SJCRH30 (cell line): Measurements from ENCODE around the gene RGSL1. TPM values are rescaled to one million over a fixed set of nuclear protein-coding genes. Genes with fewer than 3 reads are reported as not detected.
"Not testable (repeated sequence)": the region's sequence is repeated elsewhere in the genome, so short reads cannot be mapped to it uniquely, and the experiment has no call there.

Experiments
- DNase-seq, 2 experiments: peaks; one replicate each; pipeline ENCODE4 v3.0.0-alpha.2; 2015 to 2020
- H3K27ac ChIP-seq: fragments of 250-450 bp; sonication (Bioruptor Pico); 2 replicates; pipeline ENCODE4 v1.5.1; 2020; ENCODE audit warnings: mild to moderate bottlenecking, moderate library complexity
- H3K27me3 ChIP-seq: fragments of 250-450 bp; sonication (Bioruptor Pico); 2 replicates; pipeline ENCODE4 v1.5.1; 2020; ENCODE audit warnings: mild to moderate bottlenecking, moderate library complexity
- H3K36me3 ChIP-seq: fragments of 250-450 bp; sonication (Bioruptor Pico); 2 replicates; pipeline ENCODE4 v1.5.1; 2020; ENCODE audit warnings: mild to moderate bottlenecking, moderate library complexity
- H3K4me1 ChIP-seq: fragments of 250-450 bp; sonication (Bioruptor Pico); 2 replicates; pipeline ENCODE4 v1.5.1; 2020; ENCODE audit warnings: mild to moderate bottlenecking, moderate library complexity
- H3K4me3 ChIP-seq: fragments of 250-450 bp; sonication (Bioruptor Pico); 2 replicates; pipeline ENCODE4 v1.5.1; 2020; ENCODE audit warnings: mild to moderate bottlenecking, moderate library complexity
- H3K9me3 ChIP-seq: fragments of 250-450 bp; sonication (Bioruptor Pico); replicated peaks from 2 replicates; pipeline ENCODE4 v1.5.1; 2020; ENCODE audit warnings: mild to moderate bottlenecking, moderate library complexity
- total RNA-seq: library from RNA; depleted of rRNA; stranded (reverse); fragments of >200 nt; shearing (Covaris generic); gene quantifications from 2 replicates; pipeline ENCODE4 v1.2.3, GENCODE V29; 2014

Gene RGSL1
- total RNA-seq, 1 experiment from 2014 or later = not detected

DNA sequence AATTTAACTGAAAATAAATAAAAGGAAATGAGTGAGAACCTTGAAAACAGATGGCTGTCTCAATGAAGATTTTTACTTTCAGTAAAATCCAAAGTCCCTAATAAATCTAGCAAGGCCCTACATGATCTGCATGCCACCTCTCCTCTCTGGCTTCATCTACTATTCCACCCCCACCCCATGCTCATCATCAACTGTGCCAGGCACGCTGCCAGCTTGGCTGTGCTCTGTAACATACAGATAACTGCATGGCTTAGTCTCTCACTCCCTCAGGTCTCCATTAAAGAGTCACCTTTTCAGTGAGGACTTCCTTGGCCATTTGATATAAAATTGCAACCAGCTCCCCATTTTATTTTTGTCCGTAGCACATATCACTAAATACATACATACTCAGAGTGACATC, 26.7 kb downstream of the RGSL1 start:
- H3K27me3 ChIP-seq = no peaks in the 10 kb centered on the region

GRCh38 chr1:182478238-182478637, 28.3 kb downstream of the RGSL1 start:
- no peak overlapping the region for H3K4me3 ChIP-seq
- H3K4me1 ChIP-seq = no peaks in the 10 kb centered on the region
- no peaks in the 10 kb centered on the region for H3K36me3 ChIP-seq
- no peak overlapping the region for H3K27ac ChIP-seq
- no peaks in the 10 kb centered on the region for H3K9me3 ChIP-seq
- H3K27me3 ChIP-seq = no peaks in the 10 kb centered on the region
- DNase-seq = no peak

More for the DNA sequence above, 26.7 kb downstream of the RGSL1 start:
- no peak overlapping the region for H3K4me3 ChIP-seq
- no peak overlapping the region for H3K27ac ChIP-seq
- no peaks in the 10 kb centered on the region for H3K9me3 ChIP-seq
- H3K36me3 ChIP-seq = no peaks in the 10 kb centered on the region
- no peak for DNase-seq
- H3K4me1 ChIP-seq = no peaks in the 10 kb centered on the region

DNA sequence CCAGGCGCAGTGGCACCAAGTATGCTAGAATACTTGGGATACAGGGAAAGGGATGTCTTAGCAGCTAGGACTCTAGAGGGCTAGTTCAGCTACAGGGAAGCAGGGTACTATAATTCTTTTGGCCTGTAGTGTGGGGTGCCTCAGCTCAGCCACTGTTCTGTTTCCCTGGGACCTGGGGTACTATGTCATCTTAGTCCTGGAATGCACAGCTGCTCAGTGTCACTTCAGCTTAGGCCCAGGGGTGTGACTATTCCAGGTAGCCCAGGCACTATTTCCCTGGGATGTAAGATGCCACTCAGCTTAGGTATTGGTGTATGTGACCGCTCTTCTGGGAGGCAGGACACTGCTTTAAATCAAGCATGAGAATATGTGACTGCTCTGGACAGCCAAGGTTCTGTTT, 34.1 kb downstream of the RGSL1 start:
- H3K27me3 ChIP-seq = no peaks in the 10 kb centered on the region
- no peaks in the 10 kb centered on the region for H3K36me3 ChIP-seq
- H3K4me3 ChIP-seq = no peak overlapping the region
- DNase-seq = no peak
- no peaks in the 10 kb centered on the region for H3K4me1 ChIP-seq
- H3K9me3 ChIP-seq = no peaks in the 10 kb centered on the region
- H3K27ac ChIP-seq = no peak overlapping the region

DNA sequence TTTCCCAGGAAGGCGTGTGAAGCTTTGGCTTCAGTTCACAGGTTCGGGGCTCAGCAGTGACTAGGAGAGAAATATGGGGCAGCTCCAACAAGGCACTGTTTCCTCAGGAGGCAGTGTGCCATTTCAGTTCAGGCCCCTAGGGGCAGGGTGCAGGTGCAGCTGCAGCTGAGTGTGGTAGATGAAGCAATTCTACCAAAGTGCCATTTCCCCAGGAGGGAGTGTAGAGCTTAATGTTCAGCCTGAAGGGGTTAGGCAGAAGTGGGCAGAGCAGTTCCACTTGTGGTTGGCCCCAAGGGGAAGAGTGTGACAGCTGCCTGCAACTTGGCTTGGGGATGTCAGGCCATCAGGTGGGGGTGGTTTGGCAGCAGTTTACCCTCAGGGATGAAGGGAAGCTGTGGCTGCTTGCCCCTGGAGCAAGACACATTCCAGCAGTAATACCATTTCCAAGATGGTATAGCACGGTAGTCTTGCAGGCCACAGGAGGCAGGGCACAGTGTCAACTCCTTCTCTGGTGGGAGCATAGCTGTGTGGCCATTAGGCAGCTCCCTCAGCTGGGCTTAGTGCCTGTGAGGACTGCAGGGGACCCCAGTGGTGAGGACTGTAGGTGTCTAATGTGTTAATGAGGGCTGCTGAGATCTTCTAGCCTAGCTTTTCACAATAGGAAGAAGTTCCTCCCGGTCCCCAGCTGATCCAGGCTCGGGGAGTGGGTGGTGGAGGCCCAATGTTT, 34.7 kb downstream of the RGSL1 start:
- peak; percentile 26 to 51 for DNase-seq
- Histone ChIP-seq H3K27ac (no peak overlapping the region), H3K4me1 (no peaks in the 10 kb centered on the region)

GRCh38 chr1:182485861-182486260, 35.9 kb downstream of the RGSL1 start:
- no peaks in the 10 kb centered on the region for H3K36me3 ChIP-seq
- no peaks in the 10 kb centered on the region for H3K9me3 ChIP-seq
- H3K4me1 ChIP-seq = no peaks in the 10 kb centered on the region
- H3K27me3 ChIP-seq = no peaks in the 10 kb centered on the region
- DNase-seq = no peak
- no peak overlapping the region for H3K27ac ChIP-seq
- H3K4me3 ChIP-seq = no peak overlapping the region

More for the DNA sequence above, 34.7 kb downstream of the RGSL1 start:
- Histone ChIP-seq H3K4me3 (no peak overlapping the region), H3K9me3 (no peaks in the 10 kb centered on the region), H3K27me3 (no peaks in the 10 kb centered on the region), H3K36me3 (no peaks in the 10 kb centered on the region)

GRCh38 chr1:182488803-182489202, 38.9 kb downstream of the RGSL1 start:
- H3K36me3 ChIP-seq = no peaks in the 10 kb centered on the region
- H3K27ac ChIP-seq = no peak overlapping the region
- H3K9me3 ChIP-seq = no peaks in the 10 kb centered on the region
- H3K4me1 ChIP-seq = no peaks in the 10 kb centered on the region
- no peak for DNase-seq
- no peaks in the 10 kb centered on the region for H3K27me3 ChIP-seq
- H3K4me3 ChIP-seq = no peak overlapping the region

DNA sequence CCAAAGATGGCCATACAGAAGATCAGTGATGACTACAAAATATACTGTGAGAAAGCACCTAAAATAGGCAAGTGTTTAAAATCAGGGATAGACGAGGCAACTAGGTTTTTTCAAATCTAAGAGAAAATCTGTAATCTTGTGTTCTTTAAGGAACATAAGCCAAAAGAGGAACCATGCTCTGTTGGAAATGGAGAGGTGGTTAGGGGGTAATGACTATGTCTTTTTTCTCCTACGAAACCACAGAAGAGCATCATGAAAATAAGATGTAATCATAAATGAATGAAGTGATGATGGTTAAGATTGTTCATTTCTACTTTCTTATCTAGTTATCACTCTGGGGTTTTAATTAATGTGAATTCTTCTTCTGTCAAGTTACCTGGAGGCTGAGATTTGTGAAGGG, 43.1 kb downstream of the RGSL1 start:
- DNase-seq = no peak
- no peak overlapping the region for H3K4me3 ChIP-seq
- H3K36me3 ChIP-seq = no peaks in the 10 kb centered on the region
- H3K9me3 ChIP-seq = no peaks in the 10 kb centered on the region
- no peak overlapping the region for H3K27ac ChIP-seq
- no peaks in the 10 kb centered on the region for H3K4me1 ChIP-seq
- H3K27me3 ChIP-seq = no peaks in the 10 kb centered on the region

DNA sequence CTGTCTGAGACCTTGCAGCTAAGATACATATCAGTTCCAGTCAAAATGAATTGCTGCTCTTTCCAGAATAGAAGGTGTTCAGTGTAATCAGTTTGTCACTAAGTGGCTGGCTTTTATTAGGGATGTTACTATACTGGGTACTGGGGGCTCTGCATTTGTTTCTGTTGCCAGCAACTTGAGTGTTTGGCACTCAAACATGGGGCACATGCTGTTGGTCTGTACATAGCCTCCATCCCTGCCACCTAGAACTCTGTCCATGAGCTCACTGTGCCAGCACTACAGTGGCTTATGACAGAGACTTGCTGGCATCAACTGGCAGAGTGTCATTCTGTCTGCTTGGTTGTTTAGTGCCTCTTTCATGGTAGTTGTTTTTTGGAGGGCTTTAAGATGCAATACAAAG, 45.1 kb downstream of the RGSL1 start:
- DNase-seq = no peak
- Histone ChIP-seq H3K4me1 (no peaks in the 10 kb centered on the region), H3K27ac (no peak overlapping the region), H3K36me3 (no peaks in the 10 kb centered on the region), H3K9me3 (no peaks in the 10 kb centered on the region), H3K27me3 (no peaks in the 10 kb centered on the region), H3K4me3 (no peak overlapping the region)

- no peaks in the 10 kb centered on the region for H3K4me1 ChIP-seq
- H3K9me3 ChIP-seq = no peaks in the 10 kb centered on the region
- no peaks in the 10 kb centered on the region for H3K27me3 ChIP-seq
- no peak for DNase-seq
- H3K36me3 ChIP-seq = no peaks in the 10 kb centered on the region
- H3K27ac ChIP-seq = no peak overlapping the region
- H3K4me3 ChIP-seq = no peak overlapping the region
These were observed 45.7 kb downstream of the RGSL1 start for GRCh38 chr1:182495693-182496092.

DNA sequence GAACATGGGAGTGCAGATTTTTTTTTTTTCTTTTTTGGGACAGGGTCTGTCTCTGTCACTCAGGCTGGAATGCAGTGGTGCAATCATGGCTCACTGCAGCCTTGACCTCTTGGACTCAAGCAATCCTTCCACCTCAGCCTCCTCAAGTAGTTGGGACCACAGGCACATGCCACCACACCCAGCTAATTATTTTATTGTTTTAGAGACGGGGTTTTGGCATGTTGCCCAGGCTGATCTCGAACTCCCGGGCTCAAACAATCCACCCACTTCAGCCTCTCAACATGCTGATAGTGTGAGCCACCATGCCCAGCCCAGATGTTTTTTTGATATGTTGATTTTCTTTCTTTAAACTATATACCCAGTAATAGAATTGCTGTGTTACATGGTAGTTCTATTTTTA, 57.7 kb downstream of the RGSL1 start:
- Histone ChIP-seq H3K9me3 (no peaks in the 10 kb centered on the region), H3K27ac (no peak overlapping the region), H3K36me3 (no peaks in the 10 kb centered on the region), H3K4me3 (no peak overlapping the region), H3K4me1 (no peaks in the 10 kb centered on the region), H3K27me3 (no peaks in the 10 kb centered on the region)
- DNase-seq = no peak

DNA sequence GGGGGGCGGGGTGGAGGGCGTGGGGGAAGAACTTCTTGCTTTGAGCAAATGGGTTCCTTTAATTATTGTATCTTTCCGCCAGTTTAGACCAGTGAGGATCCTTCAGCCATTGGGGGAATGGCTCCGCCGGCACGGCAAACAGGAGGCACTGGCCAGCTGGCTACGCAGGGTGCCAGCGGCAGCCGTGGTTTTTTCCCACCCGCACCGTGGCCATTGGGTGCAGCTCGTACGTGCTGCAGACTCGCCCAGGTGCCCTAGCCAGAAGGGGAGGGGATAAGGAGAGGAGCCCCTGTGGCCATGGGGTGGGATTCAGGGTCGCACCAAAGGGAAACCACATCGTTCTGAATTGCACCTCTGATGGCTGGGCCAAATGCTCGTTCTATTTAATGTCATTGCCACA, 65.6 kb downstream of the RGSL1 start:
- Histone ChIP-seq H3K4me3 (no peak overlapping the region), H3K9me3 (no peaks in the 10 kb centered on the region), H3K4me1 (no peaks in the 10 kb centered on the region), H3K36me3 (no peaks in the 10 kb centered on the region), H3K27me3 (no peaks in the 10 kb centered on the region), H3K27ac (no peak overlapping the region)
- no peak for DNase-seq

GRCh38 chr1:182520736-182521135, 70.8 kb downstream of the RGSL1 start:
- H3K36me3 ChIP-seq = no peaks in the 10 kb centered on the region
- DNase-seq = no peak

GRCh38 chr1:182525342-182525741, 75.4 kb downstream of the RGSL1 start:
- Histone ChIP-seq H3K36me3 (no peaks in the 10 kb centered on the region), H3K27ac (no peak overlapping the region), H3K27me3 (no peaks in the 10 kb centered on the region), H3K9me3 (0 out of 2 replicates have a peak, but pooled peaks cover 3% of the 10 kb centered on the region), H3K4me3 (no peak overlapping the region), H3K4me1 (no peaks in the 10 kb centered on the region)
- DNase-seq = no peak

More at GRCh38 chr1:182520736-182521135, 70.8 kb downstream of the RGSL1 start:
- Histone ChIP-seq H3K4me1 (no peaks in the 10 kb centered on the region), H3K9me3 (0 out of 2 replicates have a peak, but pooled peaks cover 3% of the 10 kb centered on the region), H3K27ac (no peak overlapping the region), H3K27me3 (no peaks in the 10 kb centered on the region), H3K4me3 (no peak overlapping the region)

GRCh38 chr1:182527680-182528079, 77.7 kb downstream of the RGSL1 start:
- Histone ChIP-seq H3K36me3 (no peaks in the 10 kb centered on the region), H3K27ac (no peak overlapping the region), H3K4me1 (no peaks in the 10 kb centered on the region), H3K9me3 (0 out of 2 replicates have a peak, but pooled peaks cover 3% of the 10 kb centered on the region), H3K4me3 (no peak overlapping the region), H3K27me3 (no peaks in the 10 kb centered on the region)
- peak in 1 of 2 experiments; percentile 26 for DNase-seq

DNA sequence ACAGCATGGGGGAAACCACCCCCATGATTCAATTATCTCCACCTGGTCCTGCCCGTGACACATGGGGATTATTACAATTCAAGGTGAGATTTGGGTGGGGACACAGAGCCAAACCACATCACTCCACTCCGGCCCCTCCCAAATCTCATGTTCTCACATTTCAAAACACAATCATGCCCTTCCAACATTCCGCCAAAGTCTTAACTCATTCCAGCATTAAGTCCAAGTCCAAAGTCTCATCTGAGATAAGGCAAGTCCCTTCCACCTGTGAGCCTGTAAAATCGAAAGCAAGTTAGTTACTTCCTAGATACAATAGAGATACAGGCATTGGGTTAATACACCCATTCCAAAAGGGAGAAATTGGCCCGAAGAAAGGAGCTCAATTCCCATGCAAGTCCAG, 78.3 kb downstream of the RGSL1 start:
- not testable (repeated sequence) for H3K4me1 ChIP-seq, H3K27me3 ChIP-seq, H3K9me3 ChIP-seq, H3K4me3 ChIP-seq, DNase-seq, H3K27ac ChIP-seq, H3K36me3 ChIP-seq

DNA sequence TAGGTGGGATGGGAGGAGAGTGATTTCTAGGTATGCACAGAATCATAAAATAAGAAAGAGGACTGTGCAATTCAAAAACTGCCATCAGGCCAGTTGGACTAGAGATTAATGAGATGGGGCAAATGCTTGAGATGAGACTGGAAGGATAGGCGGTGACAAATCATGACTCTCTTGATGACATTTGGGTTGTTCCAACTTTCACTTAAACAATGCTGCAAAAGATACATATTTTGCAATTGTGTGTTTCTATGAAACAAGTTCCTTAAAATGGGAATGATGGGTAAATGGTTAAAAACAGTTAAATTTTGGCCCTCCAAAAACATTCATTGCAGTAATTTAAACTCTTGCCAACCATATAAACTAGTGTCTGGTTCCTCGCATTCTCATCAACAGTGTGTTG, 84.0 kb downstream of the RGSL1 start:
- no peak for DNase-seq
- Histone ChIP-seq H3K27me3 (no peaks in the 10 kb centered on the region), H3K4me1 (no peaks in the 10 kb centered on the region), H3K36me3 (no peaks in the 10 kb centered on the region), H3K4me3 (no peak overlapping the region), H3K9me3 (no peaks in the 10 kb centered on the region), H3K27ac (no peak overlapping the region)
